OCI-LY3 (cell line): Measurements from ENCODE around the gene CCDC178.

Experiments used
- H2AFZ ChIP-seq: fragments of 200-600, 300-600 bp; shearing (Covaris generic); 2 replicates; pipeline ENCODE4 v1.6.0; 2014; ENCODE audit warnings: antibody characterized with exemption, low read depth, low read length
- H3K27ac ChIP-seq: fragments of 200-600, 300-600 bp; sonication (generic); 2 replicates; pipeline ENCODE4 v1.5.1; 2014; ENCODE audit warnings: mild to moderate bottlenecking, low read length, moderate library complexity, mixed read lengths
- H3K27me3 ChIP-seq: fragments of 200-600, 300-600 bp; sonication (generic); 2 replicates; pipeline ENCODE4 v1.6.1; 2014; ENCODE audit warnings: low read depth, low read length, mixed read lengths
- H3K36me3 ChIP-seq: fragments of 200-600, 300-600 bp; sonication (generic); replicated peaks from 2 replicates; pipeline ENCODE3; 2014; ENCODE audit warnings: low read depth, low read length, mixed read lengths
- H3K4me1 ChIP-seq: fragments of 300-600, 200-600 bp; sonication (generic); 2 replicates; pipeline ENCODE4 v1.6.1; 2014; ENCODE audit warnings: low read length, mixed read lengths
- H3K4me2 ChIP-seq: fragments of 200-600, 300-600 bp; sonication (generic); 2 replicates; pipeline ENCODE4 v1.6.1; 2014; ENCODE audit warnings: low read length, mixed read lengths
- H3K4me3 ChIP-seq: fragments of 300-600, 200-600 bp; sonication (generic); 2 replicates; pipeline ENCODE4 v1.5.1; 2014; ENCODE audit warnings: antibody characterized with exemption, mild to moderate bottlenecking, low read length, moderate library complexity
- H3K79me2 ChIP-seq: fragments of 300-600, 200-600 bp; shearing (Covaris generic); 2 replicates; pipeline ENCODE4 v1.6.1; 2014; ENCODE audit warnings: mild to moderate bottlenecking, low read length, mixed read lengths
- H3K9ac ChIP-seq: fragments of 300-600, 200-600 bp; shearing (Covaris generic); 2 replicates; pipeline ENCODE4 v1.6.0; 2014; ENCODE audit warnings: mild to moderate bottlenecking, low read length, moderate library complexity
- H3K9me3 ChIP-seq: fragments of 200-600, 300-600 bp; shearing (Covaris generic); 2 replicates; pipeline ENCODE4 v1.6.1; 2014; ENCODE audit warnings: low read length, mixed read lengths; ENCODE audit not compliant: insufficient read depth
- H4K20me1 ChIP-seq: fragments of 200-600, 300-600 bp; sonication (generic); 2 replicates; pipeline ENCODE4 v1.6.1; 2016; ENCODE audit warnings: low read length, mixed read lengths; ENCODE audit not compliant: insufficient read depth
- CTCF ChIP-seq: fragments of 200-600, 300-600 bp; sonication (generic); IDR thresholded peaks from 2 replicates; pipeline ENCODE4 v1.5.1; 2014; ENCODE audit warnings: antibody characterized with exemption, low read length, low read depth
- EZH2phosphoT487 ChIP-seq: fragments of 200-600 bp; shearing (Covaris generic); IDR thresholded peaks from 2 replicates; pipeline ENCODE4 v1.6.1; 2018; ENCODE audit warnings: antibody characterized with exemption, mixed run types, low read depth

Gene CCDC178

GRCh38 chr18:33270297-33270696 lies 170.2 kb downstream of the CCDC178 start:
- H3K9me3 ChIP-seq, result no peaks in the 10 kb centered on the region
- H3K79me2 ChIP-seq, result no peaks in the 10 kb centered on the region
- H3K27me3 ChIP-seq, result no peaks in the 10 kb centered on the region
- no peak overlapping the region for H3K9ac ChIP-seq
- H4K20me1 ChIP-seq, result no peaks in the 10 kb centered on the region
- H3K36me3 ChIP-seq, result no peaks in the 10 kb centered on the region
- H3K4me3 ChIP-seq, result no peak overlapping the region
- H2AFZ ChIP-seq, result no peak overlapping the region
- no peak for TF ChIP-seq EZH2phosphoT487
- no peak for TF ChIP-seq CTCF
- H3K27ac ChIP-seq, result no peak overlapping the region
- no peaks in the 10 kb centered on the region for H3K4me1 ChIP-seq
- H3K4me2 ChIP-seq, result no peak overlapping the region

GRCh38 chr18:33269223-33269622 lies 171.3 kb downstream of the CCDC178 start:
- H3K79me2 ChIP-seq, result no peaks in the 10 kb centered on the region
- H2AFZ ChIP-seq, result peak overlapping the region; percentile 27; the same call in 1 of the 2 replicates
- no peak overlapping the region for H3K9ac ChIP-seq
- no peaks in the 10 kb centered on the region for H4K20me1 ChIP-seq
- H3K4me2 ChIP-seq, result no peak overlapping the region
- no peak overlapping the region for H3K27ac ChIP-seq
- H3K36me3 ChIP-seq, result no peaks in the 10 kb centered on the region
- no peaks in the 10 kb centered on the region for H3K4me1 ChIP-seq
- no peaks in the 10 kb centered on the region for H3K27me3 ChIP-seq
- H3K9me3 ChIP-seq, result no peaks in the 10 kb centered on the region
- TF ChIP-seq CTCF, result no peak
- no peak for TF ChIP-seq EZH2phosphoT487
- no peak overlapping the region for H3K4me3 ChIP-seq

GRCh38 chr18:33264566-33264965 lies 176.0 kb downstream of the CCDC178 start:
- Histone ChIP-seq H3K79me2 (no peaks in the 10 kb centered on the region), H3K27me3 (no peaks in the 10 kb centered on the region), H3K4me1 (no peaks in the 10 kb centered on the region), H3K9ac (no peak overlapping the region), H4K20me1 (no peaks in the 10 kb centered on the region), H3K27ac (no peak overlapping the region), H2AFZ (no peak overlapping the region), H3K4me3 (no peak overlapping the region), H3K4me2 (no peak overlapping the region), H3K9me3 (no peaks in the 10 kb centered on the region), H3K36me3 (no peaks in the 10 kb centered on the region)
- TF ChIP-seq CTCF (no peak), EZH2phosphoT487 (no peak)

GRCh38 chr18:33239298-33239697 lies 201.2 kb downstream of the CCDC178 start:
- Histone ChIP-seq H3K4me3 (no peak overlapping the region), H3K4me1 (peaks cover 11% of the 10 kb centered on the region), H3K79me2 (no peaks in the 10 kb centered on the region), H3K36me3 (peaks cover 10% of the 10 kb centered on the region), H3K9ac (no peak overlapping the region), H2AFZ (no peak overlapping the region), H3K27ac (no peak overlapping the region), H3K4me2 (no peak overlapping the region), H3K27me3 (no peaks in the 10 kb centered on the region), H4K20me1 (no peaks in the 10 kb centered on the region), H3K9me3 (0 out of 2 replicates have a peak, but pooled peaks cover 6% of the 10 kb centered on the region)
- no peak for TF ChIP-seq EZH2phosphoT487
- no peak for TF ChIP-seq CTCF
